GM19193 (cell line): Measurements from ENCODE around the gene TNS3.

Source experiments
- POLR2A ChIP-seq: IDR thresholded peaks from 4 replicates; pipeline ENCODE4 v1.6.1; 2011; ENCODE audit not compliant: insufficient read depth, insufficient read length; ENCODE audit errors: extremely low read depth

TNS3 gene

DNA sequence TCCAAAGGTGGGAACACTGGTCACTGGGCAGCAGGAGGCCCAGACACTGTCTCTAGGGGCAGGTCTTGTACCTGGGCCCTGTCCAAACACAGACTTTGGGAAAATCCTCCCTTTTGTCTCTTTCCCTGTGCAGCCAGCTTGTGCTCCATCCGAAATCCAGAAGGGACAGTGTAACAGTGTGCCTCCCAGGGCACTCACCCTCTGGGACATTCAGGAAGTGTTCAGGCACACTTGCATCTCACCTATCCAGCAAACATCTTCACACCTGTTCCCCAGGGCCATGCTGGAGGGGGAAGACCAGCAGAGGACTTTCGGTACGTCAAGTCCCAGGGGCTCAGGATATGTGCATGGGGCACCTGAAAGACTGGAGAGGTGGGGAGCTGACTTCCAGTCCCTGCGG is 38.9 kb downstream of the TNS3 start:
- no peak for TF ChIP-seq POLR2A

DNA sequence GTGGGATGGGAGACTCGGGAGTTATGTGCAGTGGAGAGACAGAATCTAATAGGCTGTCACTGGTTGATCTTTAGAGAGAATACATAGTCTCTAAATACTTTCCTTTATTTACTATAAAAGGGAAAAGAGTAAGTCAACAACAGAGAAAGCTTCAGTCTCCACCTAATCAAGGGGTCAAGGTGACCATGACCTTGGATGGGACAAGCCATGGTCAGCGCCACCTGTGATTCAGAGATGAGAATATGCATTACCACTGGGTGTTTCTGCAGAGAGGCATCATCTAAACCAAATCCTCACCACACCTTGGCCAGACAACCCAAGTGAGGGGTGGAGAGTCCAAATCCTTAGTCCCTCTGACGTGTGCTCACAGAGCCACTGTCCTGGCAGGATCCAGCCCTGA is 39.9 kb downstream of the TNS3 start:
- no peak for TF ChIP-seq POLR2A

DNA sequence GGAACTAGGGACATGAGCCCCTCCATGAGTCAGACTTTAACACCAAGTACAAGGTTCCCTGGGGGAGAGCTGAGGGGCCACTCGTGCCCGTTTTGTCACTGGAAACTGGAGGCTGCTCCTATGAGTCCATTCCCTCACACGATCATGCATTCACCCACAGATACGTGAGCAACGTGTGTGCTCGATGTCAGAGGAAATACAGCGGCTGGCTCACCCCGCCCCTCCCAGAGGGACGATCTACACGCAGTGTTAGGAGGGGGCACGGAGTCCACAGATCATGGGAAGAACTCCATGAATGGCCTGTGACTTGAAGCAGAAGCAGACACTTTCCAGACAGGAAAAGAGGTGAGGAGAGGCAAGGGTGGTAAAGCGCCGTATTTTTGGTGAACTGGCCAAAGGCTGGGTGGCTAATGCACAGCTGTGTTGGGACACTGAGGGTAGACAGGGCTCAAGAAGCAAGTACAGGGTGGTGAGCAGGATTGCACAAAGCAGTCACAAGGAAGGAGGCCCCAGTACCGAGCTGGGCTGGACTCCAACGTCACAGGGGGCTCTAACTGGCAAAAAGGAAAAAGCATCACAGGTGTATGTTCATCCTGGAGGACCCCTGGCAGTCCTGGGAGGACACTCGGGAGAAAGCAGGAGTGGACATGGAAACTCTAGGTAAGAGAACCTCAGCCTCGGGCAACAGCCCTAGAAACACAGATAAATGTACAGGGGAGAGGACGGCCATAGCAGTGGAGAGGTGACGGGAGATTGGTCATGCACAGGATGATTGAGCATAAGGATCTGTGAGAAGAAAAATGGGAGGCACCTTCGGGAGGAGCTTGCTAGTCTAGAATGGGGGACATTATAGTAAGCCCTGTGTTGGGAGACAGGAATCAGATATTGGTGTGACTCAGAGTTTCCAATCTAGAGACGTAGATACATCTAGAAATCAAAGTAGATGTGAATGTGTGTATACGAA is 41.2 kb downstream of the TNS3 start:
- no peak for TF ChIP-seq POLR2A

DNA sequence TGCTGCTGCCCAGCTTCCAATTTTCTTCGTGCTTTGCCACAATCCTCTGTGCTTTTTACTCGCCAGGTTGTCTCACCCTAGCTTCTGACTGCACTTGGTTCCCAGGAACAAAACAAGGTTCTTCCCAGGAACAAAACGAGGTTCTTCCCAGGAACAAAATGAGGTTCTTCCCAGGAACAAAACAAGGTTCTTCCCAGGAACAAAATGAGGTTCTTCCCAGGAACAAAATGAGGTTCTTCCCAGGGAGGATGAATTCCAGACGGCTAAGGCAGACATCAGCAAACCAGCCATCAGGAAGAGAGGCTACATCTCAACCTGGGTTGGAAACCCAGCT is 41.9 kb downstream of the TNS3 start:
- TF ChIP-seq POLR2A = no peak

DNA sequence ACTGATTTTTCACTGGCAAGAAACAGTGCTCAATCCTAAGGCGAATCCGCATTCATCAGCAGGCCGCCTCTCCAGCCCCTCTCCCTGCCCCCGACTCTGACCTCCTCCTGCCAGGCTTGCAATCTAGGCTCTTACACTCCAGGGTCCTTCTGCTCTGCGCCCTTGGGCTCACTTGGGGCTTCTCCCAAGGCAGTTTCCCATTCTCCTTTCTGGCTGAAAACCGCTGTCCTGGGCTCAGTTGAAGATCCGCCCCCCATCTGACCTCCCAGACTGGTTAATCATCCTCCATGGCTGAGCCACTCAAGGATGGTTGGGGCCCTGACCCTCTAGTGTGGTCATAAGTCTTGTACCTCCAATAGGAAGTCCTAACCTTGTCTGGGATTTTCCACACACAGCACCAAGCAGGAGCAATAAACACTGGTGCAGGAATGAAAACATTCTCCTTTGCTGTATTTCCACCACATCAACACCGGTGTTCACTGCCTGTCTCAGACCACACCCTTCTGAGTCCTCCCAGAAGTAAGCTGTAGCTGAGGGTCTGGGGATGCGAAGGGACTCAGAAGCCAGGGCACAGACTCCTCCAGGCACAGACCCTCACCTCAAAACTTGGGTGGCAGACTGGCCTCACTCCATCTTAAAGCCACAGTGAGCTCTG is 42.4 kb downstream of the TNS3 start:
- no peak for TF ChIP-seq POLR2A

DNA sequence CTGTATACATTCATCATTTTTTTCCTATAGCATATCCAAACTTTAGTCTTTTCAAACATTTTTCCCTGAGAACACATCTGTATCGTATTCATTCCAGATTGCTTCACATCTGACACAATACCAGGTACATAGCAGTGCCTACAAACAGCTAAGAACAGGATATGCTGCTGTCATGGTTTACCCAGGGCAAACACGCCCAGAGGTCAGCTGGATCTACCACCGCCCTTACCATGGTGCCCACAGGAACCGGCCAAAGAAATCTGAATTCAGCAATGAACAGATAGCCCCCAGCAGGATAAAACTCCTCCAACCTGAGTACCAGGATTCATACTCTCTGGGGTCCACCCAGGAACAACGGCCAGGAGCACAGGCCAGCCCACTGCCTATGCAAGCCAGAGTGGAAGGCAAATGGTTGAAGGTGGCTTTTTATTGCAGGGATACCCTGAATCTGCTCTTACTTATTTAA is 43.0 kb downstream of the TNS3 start:
- no peak for TF ChIP-seq POLR2A

DNA sequence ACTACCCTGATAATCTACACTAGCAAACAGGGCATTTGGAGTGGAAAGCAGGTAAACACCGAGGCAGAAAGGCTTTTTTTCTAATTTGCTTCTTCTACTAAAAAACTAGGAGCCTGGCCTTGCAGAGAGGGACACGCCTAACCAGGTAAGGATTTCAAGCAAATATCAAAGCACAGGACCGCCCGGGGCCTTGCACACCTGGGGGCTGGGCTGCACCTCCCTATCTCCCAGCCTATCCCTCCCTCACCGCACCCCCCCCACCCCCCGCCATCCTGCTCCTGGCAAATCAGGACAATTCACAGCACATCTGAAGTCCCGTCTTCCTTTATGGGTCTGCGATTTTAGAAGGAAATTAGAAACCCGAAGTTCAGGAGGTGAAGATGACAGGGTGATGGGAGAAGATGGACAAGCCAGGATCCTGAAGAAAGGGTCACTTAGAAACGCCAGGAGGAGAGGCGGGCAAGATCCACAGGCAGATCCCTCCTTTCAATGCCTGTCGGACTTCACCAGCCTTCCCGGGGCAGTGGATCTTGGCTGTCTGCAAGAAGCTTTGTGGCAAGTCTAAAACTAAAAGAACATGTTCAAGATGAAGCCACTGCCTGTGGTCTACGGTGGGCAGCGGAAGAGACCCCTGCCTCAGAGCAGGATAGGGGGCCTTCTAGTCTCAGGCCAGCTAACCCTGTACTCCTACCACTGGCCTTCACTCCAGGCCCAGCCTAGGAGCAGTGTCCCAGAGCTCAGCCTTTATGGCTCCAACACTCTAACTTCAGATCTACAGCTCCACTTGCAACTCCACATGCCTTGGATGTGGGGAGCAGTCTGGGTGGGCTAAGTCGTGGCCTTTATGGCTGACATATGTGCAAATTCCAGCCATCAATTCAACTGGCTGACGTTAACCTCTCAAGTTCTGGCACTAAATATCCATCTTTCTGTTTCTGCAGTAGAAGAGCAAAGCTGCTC is 43.9 kb downstream of the TNS3 start:
- no peak for TF ChIP-seq POLR2A

DNA sequence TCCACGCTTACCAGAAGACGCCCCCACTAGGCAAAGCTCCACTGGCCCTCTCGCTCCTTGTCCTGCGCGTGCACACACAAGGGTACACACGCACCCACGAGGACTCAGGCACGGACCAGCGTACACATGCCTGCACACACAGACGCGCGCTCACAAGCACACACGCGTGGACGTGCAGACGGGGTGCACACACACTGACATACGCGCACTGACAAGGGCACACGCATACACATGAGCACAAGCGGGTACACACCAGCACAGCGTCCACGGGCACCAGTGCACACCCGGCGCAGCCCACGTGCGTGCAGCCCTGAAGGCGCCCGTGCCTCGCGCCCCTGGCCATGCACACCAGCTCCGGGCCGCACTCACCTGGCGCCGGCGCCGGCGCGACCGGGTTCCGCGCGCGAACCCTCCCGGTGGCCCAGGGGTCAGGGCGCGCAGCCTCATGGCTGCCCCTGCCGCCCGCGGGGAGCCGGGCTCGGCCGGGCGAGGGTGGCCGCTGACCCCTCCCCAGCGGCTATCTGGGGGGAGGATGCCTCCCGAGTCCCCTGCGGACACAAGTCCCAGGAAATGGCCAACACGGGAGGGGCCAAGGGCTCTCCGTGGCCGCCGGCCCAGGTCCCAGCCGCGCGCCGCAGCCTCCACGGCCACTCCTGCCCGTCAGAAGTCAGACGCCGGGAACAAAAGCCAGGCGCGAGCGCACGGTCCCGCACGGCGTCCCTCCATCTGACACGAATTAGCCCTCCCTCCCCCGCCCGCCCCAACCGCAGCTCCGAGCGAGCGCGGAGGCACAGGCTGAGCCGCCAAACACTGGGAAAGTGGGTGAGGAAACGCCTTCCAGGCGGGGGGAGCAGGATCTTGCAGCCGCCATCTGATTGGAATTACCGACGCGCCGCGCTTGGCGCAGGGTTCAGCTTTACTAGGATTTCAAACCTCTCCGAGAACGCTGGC is 45.0 kb downstream of the TNS3 start:
- no peak for TF ChIP-seq POLR2A

DNA sequence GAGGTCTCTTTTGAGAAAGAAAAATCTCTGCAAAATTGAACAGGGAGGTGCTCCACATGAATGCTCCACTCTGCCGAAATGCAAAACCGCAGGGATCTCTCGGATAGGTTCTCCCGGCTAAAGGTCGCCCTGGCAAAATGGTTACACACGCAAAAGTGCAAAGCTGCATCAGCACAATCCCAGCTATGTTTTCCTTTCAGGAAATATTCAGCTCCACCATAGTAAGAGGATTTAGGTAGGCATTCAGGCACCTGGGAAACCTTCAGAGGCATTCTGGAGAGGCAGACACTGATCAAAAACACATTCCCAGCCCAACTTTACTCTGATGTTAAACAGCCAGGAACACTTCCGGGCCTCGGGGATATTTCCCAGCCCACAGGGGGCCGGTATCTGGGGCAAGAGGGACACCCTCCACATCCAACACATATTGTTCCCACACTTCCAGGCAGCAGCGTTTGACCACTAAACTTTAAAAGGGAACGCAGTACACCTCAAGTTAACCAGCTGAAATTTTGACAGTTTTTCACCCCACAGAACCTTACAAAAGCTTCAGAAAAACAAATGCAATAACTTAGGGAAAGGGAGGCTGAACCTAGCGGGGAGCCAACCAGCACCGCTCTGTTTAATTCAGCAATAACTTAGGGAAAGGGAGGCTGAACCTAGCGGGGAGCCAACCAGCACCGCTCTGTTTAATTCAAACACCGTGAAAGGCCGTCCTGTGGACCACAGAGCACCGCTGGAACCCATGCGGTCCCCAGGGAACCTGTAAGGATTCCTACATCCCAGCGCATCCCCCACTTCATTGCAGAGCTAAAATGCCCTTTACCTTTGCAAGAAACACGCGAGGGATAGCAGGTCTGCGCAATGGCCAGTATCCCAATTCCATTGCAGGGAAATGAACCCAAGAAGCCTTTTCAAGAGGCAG is 45.9 kb downstream of the TNS3 start:
- no peak for TF ChIP-seq POLR2A

DNA sequence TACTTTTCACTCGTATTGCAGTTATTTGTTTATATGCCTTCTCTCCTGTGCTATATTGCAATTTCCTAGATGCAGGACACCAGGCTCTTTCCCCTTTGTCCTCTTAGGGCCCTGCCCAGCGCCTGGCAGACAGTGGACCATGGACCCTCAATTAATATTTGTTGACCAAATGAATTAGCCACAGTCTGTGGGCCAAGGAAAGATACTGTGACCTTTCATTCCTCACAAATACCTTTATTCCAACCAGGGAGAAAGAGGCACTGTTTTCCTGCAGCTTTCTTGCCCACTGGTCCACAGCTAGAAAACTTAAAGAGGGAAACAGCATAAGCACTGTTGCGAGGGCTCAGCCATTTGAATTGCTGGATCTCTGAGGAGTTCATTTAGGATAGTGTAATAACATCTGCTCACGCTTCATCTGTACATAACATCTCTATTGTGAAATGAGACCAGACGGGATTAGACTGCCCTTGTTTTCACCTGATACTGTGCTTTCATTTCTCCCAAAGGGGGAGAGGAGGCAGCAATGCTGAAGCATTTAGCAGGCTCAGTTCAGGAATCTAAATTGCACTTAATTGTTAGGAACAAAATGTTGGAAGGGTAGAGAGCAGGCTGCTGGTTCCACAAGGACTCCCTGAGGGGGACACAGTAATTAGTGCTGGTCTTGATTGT is 46.7 kb downstream of the TNS3 start:
- no peak for TF ChIP-seq POLR2A

DNA sequence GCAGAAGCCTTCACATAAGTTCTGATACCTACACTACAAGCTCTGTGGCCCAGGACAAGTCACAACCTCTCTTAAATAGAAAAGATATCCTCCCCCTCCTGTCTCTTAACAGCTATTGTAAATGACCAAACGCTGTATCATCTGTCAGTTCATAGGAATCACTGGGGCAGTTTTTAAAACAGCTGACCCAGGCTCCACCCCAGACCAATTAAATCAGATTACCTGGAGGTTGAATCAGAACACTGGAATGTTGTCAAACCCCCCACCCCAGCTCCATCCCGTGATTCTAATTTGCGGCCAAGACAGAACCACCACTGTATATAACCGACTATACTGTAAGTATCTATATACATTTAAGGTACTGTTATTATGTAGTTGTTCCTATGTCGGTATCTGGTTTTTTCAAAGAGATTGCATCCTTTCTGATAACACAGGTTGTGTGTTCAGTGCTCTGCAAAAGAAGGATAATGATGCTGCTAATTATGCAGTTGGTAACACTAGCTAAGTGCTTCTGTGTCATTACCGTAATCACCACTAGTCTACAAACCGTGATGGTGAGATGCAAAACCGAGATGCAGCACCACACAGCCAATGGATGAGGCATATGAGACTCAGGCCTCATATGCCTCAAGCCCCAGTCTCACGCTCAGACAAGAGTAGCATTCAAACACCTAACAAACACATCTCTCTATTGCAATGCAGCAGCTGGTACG is 47.4 kb downstream of the TNS3 start:
- TF ChIP-seq POLR2A = no peak
